ENCODE measurements around the gene MARCOL.

MARCOL gene

GRCh38 chr5:148238418-148238794 is at the start of gene MARCOL:
Gene MARCOL (plus strand): TSS chr5:148238525. CDS start chr5:148238598, 73 bp downstream.
- DNase-seq = no peak

- DNase-seq = no peak
These were observed 47.3 kb upstream of the MARCOL start for GRCh38 chr5:148191010-148191409.

- DNase-seq = no peak
These were observed 45.1 kb upstream of the MARCOL start for GRCh38 chr5:148193202-148193601.

GRCh38 chr5:148201151-148201550 is 37.2 kb upstream of the MARCOL start:
- no peak for DNase-seq

GRCh38 chr5:148202531-148203203 is 35.7 kb upstream of the MARCOL start, which contains the start of gene SPINK6:
Gene SPINK6 (plus strand): TSS chr5:148203042. CDS start chr5:148203097, 55 bp downstream.
- no peak for DNase-seq

GRCh38 chr5:148205044-148205806 is 33.1 kb upstream of the MARCOL start:
- DNase-seq = no peak

GRCh38 chr5:148205865-148206264 is 32.5 kb upstream of the MARCOL start:
- DNase-seq = no peak

GRCh38 chr5:148206620-148207019 is 31.7 kb upstream of the MARCOL start:
- no peak for DNase-seq

GRCh38 chr5:148208226-148208625 is 30.1 kb upstream of the MARCOL start:
- DNase-seq = no peak

GRCh38 chr5:148209151-148209770 is 29.1 kb upstream of the MARCOL start:
- DNase-seq = no peak

- DNase-seq = no peak
These were observed 23.6 kb upstream of the MARCOL start for GRCh38 chr5:148214665-148215185.

- no peak for DNase-seq
These were observed 16.8 kb upstream of the MARCOL start for GRCh38 chr5:148221508-148221907.

- no peak for DNase-seq
These were observed 14.1 kb upstream of the MARCOL start for GRCh38 chr5:148224117-148224742.

GRCh38 chr5:148228392-148228984 is 9.8 kb upstream of the MARCOL start:
- DNase-seq = no peak

- DNase-seq = no peak
These were observed 8.5 kb upstream of the MARCOL start for GRCh38 chr5:148229840-148230239.

- no peak for DNase-seq
These were observed 8.1 kb upstream of the MARCOL start for GRCh38 chr5:148230240-148230639.

- no peak for DNase-seq
These were observed 424 bp upstream of the MARCOL start for GRCh38 chr5:148237785-148238417.

- DNase-seq = no peak
These were observed 10.6 kb downstream of the MARCOL start for GRCh38 chr5:148248894-148249293.

GRCh38 chr5:148255456-148255855 is 17.1 kb downstream of the MARCOL start:
- no peak for DNase-seq

- DNase-seq = no peak
These were observed 21.0 kb downstream of the MARCOL start for GRCh38 chr5:148259288-148259687.

- DNase-seq = no peak
These were observed 22.9 kb downstream of the MARCOL start for GRCh38 chr5:148261221-148261620.

GRCh38 chr5:148267962-148268361 is 29.6 kb downstream of the MARCOL start:
- DNase-seq = no peak
